GM19324 (cell line): Measurements from ENCODE around the gene FUT7.
"Not testable (repeated sequence)": the region's sequence is repeated elsewhere in the genome, so short reads cannot be mapped to it uniquely, and the experiment has no call there.

Experiments
- ATAC-seq: cut with Tn5 transposase; IDR thresholded peaks from one replicate; pipeline ENCODE4 v1.9.1; 2021; ENCODE audit warnings: mild to moderate bottlenecking, moderate library complexity; ENCODE audit not compliant: unreplicated experiment, low FRiP score

The FUT7 gene

DNA sequence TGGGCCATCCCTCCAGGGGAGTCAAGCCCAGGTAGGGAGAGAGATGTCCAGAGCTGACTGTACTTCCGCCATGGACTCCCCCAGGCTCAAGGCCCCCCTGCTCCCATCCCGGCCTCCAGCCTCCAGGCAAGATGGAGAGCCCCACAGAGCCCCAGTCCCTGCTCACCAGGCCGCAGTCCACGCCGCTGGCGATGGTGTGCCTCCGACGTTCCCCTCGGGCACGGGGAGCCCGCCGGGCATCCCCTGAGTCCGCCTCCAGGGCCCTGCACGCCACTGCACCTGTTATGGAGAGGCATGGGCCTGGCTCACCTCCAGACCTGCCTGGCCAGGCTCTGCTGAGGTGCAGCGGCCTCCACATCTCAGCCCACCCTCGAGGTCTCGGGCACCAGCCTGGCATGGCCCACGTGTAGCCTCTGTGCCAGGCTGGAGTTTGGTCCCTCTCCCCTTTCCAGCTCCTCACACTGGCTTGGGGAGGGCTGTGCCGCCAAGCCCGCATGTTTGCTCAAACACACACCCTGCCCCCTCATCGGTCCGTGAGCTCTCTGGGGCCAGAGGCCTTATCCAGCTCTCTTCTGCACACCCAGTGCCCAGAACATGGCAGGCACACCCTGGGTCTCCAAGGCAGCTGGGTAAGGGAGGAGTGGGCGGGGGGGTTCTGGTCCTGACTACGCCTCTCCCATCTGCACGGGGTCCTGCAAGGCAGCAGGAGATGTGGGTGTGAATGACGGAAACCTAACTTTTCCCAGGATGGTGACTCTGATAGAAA lies 34.4 kb upstream of the FUT7 start:
- no peak for ATAC-seq

DNA sequence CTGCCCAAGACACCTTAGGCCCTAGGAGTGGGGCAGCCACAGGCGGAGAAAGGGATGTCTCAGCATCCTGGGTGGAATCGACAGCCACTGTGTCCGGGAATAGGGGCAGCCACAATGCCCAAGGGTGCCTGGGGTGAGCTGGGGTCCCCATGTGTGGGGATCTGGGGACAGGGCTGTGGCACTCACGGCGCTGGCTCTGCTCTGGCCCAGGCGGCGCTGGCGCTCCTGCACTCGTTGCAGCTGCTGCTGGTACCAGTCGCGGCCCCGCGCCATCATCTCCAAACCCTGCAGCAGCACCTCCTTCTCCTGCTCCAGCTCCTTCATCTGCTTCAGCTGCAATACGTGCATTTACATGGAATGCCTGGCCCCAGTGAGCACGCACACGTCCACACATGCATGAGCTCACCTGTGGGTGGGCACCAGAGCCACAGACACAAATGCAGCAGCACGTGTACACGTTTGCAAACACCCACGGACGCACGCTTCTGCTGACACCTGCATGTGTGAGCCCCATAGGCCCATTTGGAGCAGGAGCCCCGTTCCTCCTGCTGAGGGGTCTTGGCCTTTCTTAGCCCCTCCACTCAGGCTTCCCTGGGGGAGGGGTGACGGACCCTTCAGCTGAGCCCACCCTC lies 33.6 kb upstream of the FUT7 start:
- ATAC-seq: no peak

DNA sequence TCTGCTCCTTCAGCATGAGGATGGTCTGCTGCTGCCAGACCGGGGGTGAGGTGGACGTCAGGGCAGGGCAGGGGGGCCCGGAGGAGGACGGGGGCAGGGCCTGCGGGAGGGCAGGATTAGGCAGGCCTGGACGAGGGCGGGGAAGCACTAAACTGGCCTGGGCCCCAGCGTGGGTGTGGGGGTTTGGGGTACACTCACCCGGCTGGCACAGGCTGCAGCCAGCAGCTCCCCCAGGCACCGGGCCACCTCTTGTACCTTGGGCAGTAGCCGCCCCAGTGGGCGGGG lies 32.9 kb upstream of the FUT7 start:
- no peak for ATAC-seq

DNA sequence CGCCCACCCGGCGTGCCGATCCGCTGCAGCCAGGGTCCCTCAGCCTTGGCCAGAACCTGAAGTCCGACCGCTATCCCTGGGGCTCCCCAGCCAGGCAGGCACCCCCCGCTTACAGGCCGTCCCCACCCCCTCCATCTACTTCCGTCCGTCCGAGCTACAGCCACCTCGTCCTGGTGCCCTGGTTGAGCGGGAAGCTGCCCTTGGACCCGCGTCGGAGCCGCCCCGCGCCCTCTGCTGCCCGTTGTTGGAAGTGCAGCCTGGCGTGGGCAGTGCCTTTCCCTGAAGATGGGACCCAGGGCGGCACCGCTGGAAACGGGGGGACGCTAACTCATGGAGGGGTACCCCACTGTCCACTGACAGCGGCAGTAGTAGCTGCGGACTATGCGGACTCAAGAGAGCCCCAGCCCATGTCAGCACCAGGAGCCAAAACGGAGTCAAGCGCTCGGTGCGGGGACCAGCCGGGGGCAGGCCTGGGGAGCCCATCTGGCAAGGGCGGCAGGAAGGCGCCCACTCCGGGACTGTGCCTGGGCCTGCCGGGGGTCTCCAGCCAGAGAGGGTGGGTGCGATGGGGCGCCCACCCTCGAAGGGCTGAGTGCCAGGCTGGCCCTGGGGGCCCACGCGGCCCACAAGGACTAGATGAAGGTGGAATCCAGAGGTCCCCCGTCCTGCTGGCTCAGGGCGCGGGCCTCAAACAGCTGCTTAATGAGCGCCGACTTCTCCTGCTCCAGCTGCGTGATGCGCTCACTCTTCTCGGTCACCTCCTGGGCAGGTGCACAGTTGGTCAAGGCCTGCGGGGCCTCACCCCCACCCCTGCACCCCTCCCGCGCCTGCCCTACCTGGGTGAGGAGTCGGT lies 32.4 kb upstream of the FUT7 start:
- ATAC-seq: no peak

DNA sequence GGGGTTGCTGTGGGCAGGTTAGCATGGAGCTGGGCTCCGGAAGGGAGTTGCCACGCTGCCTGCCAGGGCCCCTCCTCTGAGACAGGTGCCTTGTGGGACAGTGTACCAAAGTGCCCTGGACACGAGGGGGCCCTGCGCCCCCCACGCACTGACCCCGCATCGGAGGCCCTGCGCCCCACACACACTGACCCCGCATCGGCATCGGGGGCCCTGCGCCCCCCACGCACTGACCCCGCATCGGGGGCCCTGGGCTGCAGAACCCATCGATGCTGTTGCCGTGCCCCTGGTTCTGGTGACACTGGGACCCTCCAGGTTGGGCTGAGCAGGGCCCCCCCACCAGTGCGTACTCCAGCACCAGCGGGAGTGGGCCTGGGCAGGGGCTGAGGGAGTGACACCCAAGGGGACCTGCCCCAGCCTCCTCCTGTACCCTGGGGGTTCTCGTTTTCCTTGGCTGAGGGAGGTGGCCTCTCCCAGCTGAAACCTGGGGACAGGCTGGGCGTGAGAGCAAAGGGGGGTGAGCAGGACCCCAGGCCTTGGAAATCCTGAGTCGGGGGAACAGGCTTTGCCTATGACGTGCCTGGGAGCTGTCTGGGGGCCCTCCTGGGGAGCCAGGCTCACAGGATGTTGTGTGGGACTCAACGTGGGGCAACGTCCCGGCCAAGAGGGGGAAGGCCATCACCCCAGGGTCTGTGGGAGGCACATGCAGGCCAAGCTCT lies 31.6 kb upstream of the FUT7 start:
- ATAC-seq: no peak

DNA sequence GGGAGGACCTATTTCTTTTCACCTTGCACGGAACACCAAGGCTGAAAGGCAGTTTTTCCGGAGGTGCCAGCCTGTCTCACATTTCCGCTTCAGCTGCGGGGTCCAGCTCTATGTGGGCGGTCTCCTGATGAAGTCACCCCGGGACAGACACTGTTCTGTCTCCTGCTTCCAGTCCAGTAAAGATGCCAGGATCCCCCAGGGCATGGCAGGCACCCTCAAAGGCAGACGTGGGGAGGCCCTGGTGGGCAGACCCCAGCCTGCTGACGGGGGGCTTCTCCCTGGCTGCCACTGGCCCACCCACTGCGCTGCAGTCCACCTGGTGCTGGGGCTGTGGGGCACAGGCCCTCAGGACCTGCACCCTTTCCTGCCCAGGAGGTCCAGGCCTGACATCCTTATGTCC lies 30.9 kb upstream of the FUT7 start:
- ATAC-seq: not testable (repeated sequence)

DNA sequence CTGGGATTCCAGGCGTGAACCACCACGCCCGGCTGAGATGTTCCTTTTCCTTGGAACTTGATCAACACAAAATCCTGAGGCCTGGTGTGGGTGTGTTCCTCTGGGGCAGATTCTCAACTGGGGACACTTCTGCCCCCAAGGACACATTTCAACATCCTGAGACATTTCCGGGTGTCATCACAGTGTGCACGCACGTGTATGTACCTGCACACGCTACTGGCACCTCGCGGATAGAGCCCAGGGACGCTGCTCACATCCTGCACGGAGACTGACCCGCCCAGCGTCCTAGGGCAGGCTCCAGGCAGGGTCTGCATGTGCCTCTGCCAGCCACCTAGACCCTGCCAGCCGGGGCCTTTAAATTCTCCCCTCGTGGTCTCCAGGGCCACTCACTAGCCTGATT lies 30.5 kb upstream of the FUT7 start:
- no peak for ATAC-seq

DNA sequence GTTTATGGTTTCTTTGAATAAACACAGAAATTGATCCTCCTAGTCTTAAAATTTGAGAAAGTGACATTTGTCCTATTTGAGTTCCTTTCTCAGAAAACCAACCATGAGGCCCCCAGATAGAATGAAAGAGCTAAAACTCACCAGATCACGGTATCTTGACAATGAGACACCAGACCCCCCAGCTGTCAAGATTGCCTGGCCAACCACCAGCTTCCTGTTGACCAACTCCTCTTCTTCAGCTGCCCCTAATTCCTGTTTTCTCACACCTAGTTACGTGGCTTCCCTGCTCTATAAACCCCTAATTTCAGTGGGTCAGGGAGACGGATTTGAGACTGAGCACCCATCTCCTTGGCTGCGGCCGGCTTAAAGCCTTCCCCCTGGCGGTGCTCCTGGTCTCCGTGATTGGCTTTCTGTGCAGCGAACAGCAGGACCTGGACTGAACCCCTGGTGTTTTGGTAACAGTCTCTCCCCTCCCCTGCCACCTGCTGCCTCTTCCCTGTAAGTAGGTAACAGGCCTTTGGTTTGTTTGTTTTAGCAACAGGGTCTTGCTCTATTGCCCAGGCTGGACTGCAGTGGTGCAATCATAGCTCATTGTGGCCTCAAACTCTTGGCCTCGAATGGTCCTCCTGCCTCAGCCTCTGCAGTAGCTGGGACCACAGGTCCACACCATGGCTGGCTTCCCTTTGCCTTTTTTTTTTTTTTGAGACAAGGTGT lies 26.8 kb upstream of the FUT7 start:
- ATAC-seq: no peak

DNA sequence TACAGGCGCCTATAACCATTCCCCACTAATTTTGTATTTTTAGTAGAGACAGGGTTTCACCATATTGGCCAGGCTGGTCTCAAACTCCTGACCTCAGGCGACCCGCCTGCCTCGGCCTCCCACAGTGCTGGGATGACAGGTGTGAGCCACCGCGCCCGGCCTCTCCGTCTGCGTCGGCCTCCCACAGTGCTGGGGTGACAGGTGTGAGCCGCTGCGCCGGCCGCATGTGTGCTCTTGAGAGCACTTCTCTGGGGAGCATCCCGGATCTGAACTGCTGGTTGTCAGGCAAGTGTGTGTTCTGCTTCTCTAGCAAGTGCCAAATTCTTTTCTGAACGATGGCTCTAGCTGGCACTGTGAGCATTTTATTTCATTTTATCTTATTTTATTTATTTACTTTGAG lies 25.7 kb upstream of the FUT7 start:
- ATAC-seq: no peak

DNA sequence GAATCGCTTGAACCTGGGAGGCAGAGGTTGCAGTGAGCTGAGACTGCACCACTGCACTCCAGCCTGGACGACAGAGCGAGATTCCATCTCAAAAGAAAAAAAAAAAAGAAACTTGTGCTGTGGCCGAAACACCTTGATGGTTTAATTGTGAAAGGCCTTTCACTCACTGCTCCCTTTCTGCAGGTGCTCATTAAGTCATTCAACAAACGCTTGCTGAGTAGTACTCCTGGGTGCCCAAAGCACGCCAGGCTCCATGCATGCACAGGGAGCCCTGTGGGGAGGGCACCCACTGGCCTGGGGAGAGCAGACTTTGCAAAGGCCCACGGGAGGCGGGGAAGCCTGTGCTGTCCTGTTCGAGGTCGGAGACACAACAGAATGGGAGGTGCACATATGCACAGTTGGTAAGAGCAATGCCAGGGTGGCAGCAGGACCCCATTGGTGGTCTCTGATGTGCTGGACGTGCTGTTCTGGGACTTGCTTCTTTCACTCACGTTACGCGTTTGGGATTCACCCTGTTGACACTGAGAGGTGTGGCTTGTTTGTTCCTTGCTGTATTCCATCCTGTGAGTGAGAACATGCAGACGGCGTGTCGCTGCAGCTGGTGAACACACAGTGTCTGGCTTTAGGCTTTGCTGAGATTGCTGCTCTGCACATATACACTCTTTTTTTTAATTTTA lies 25.0 kb upstream of the FUT7 start:
- ATAC-seq: no peak

DNA sequence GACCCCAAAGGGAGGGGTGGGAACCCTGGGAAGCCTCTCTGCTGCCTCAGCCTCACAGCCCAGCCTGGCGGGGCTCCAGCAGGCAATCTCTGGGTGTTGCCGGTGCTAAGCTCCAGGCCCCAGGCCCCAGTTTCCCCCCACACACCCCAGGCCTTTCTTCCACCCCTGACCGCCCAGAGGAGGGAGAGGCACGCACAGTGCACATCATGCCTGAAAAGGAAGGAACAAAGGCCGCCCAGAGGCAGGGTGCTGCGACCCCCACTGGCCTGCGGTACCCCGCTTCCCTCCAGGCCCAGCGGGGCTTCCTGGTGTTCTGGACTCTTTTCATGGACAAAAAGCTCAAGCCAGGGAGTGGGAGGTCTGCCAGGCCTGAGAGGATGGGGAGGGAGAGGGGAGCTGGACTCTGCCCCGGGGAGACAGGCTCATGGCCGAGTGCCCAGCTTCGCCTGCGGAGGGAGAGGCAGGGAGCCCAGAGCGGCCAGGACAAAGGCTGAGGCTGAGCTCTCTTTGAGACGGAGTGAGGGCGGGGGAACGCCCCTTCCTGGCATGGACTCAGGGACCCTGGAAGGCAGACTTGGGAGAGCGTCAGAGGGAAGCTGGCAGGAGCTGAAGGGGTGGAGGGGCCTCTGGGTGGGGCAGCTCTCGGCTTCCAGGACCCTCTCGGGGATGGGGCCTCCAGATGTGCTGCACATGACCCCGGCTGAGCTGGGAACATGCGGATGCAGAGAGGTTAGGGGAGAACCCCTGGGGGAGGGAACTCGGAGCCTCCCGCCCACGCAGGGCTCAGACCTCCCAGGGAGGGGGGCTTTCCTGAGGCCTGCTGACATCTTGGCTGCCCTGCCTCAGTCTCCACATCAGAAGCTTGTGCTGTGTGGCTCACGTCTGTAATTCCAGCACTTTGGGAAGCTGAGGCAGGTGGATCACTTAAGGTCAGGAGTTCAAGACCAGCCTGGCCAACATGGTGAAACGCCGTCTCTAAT lies 23.8 kb upstream of the FUT7 start:
- ATAC-seq: no peak

DNA sequence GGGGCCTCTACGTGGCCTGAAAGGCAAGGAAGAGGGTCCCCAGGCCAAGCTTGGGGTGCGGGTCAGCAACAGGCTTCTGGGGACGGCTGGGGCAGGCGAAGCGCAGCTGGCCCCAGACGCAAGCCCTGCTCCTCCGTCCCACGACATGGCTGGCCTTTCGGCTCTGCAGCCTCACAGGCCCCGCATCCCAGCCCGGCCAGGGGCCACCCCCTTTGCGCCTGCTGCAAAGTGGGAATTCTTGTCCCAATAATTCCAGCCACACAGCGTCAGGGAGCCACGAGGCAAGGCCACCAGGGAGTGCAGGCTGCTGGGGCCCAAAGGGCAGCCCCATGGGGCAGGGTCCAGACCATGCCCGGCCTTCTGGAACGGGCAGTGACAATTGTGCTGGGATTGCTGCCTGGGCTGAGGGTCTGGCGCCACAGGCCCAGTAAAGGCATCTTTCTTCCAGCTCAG lies 23.1 kb upstream of the FUT7 start:
- ATAC-seq: no peak

DNA sequence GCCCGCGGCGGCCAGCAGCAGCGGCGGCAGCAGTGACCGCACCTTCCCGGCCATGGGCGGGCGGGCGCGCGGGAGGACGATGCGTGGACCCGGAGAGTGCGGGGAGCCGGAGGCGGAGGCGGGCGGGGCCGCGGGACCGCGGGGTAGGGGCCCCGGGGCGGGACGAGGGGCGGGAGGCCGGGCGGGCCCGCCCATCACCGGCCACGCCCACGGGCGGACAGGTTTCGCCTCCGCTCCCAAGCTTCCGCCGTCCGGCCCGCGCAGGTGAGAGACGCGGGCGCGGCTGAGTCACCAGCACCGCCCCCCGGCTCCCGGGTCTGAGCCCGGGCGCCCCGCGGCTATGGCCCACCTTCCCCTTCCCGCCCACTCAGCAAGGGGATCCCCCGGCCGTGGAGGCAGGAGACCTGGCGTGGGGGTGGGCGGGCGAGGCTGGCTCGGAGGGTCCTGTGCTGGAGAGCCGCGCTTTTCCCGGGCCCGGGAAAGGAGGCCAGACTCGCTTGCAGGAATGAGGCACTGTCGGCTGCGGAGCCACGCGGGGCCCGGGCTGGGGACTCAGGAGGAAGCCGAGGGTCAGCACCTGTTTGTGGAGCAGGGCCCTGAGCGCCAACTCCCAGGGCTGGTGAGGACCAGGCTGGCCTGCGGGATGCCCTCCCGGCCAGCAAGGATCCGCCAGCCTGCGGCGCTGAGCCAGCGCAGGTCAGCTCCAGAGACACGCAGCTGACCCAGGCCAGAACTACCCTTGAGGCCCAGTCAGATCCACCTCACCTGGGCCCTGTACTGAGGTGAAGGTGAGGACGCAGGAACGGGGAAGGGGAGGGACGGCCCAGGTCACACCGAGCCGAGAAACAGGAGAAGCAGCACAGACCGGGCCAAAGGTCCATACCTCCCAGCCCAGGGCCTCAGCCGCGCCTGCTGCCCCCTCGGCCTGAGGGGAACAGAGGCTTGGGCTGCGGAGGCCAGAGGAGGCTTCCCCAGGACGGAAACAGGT lies 22.4 kb upstream of the FUT7 start, which contains the start of gene ENTPD2:
TSS of gene ENTPD2 (minus strand) at position 118 of the 988 bp plus-strand sequence. CDS start at position 54, 64 bp downstream.
- ATAC-seq: no peak

DNA sequence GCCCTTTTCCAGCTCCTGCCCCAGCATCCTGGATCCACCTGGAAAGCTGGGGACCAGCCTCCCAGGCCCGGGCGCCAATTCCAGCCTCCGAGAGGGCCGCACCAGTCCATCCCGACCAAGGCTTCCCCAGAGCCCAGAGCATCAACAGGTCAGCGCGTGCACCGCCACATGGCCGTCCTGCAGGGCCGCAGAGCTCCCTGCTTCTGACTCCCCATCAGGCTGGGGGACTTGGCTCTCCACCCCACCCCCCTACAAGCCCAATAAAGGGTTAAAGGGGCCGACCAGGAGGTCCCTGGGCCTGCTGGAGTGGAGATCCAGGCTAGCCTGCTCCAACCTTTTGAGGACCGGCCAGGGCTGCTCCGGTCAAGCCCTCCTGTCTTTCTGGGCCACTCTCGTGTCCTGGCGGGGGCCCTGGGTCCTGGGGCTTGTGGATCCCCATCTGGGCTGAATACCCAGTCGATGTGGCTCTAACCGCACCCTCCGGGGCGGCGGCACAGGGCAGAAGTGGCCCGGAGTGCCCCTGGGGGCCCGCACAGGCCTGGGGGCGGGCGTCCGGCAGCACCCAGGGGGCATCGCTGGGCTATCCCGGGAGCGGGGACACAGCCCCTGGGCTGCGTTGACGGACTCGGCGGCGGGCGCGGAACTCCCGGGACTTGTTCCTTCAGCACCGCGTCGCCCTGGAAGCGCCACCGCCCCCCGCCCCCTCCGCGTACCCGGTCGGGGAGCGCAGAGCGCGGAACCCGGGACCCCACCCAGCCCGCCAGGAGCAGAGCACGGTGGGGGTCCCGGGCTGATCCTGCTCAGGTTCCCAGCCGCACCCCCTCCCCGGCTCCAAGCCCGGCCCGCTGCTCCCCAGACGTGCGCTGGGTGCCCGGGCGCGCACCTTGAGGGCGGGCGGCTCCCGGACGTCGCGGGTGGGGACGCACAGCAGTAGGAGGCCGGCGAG lies 21.4 kb upstream of the FUT7 start:
- no peak for ATAC-seq

DNA sequence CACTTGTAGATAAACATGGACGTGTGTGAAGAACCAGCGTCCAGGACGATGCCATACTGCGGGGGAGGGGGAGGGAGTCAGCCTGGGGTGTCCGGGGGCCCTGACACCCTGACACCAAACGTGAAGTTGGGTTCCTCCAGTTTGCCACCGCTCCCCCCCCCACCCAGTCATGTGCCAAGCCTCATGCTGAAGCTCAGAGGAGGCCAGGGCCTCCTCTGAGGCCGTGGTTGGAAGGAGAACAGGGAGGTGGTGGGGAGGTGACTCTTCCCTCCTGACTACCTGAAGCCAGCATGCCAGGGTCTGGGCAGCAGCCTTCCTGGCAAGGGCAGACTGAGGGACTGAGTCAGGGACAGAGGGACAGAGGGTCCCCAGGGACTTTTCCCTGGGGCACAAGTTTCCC lies 20.4 kb upstream of the FUT7 start:
- ATAC-seq: no peak

DNA sequence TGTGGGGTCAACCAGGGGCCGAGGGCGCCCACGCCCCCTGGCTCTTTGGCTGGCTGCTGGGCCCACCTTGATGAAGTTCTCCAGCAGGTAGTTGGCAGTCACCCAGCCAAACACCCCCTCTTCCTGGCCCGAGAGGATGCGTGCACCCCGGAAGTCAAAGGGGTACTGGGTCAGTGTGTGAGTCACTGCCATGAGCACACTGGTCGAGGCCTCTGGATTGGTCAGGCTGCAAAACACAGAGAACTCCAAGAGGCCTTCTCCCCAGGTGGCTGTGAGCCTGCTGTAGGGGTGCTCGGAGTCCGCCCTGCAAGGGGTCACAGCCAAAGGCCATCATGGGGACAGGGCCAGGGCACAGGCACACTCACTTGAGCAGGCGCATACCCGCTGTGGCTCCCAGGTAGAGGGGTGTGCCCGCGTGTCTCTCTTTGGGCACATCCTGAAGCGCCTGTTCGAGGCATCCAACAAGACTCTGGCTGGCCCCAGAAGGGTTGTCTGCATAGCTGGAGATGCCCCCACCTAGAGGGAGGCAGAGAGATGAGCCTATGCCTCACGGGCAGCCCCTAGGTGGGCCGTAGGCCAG lies 19.3 kb upstream of the FUT7 start:
- no peak for ATAC-seq
